Mesothelial cell of epicardium (in vitro differentiated cells): ENCODE data around the gene C11orf87. TPM values are rescaled to one million over a fixed set of nuclear protein-coding genes. Genes with fewer than 3 reads are reported as not detected.

ENCODE experiments used
- DNase-seq, 2 experiments: peaks; one replicate each; pipeline ENCODE4 v3.0.0; 2021; ENCODE audit warnings: low spot score in 2 of 2; ENCODE audit not compliant: unreplicated experiment in 2 of 2
- H3K27ac Mint-ChIP-seq: 2 replicates; pipeline ENCODE4 v1.8.0; 2021; ENCODE audit warnings: mixed read lengths
- H3K27me3 Mint-ChIP-seq: 2 replicates; pipeline ENCODE4 v1.8.0; 2021; ENCODE audit warnings: low read depth, mixed read lengths
- H3K36me3 Mint-ChIP-seq: 2 replicates; pipeline ENCODE4 v1.8.0; 2021; ENCODE audit warnings: mixed read lengths
- H3K4me1 Mint-ChIP-seq: 2 replicates; pipeline ENCODE4 v1.8.0; 2021; ENCODE audit warnings: mixed read lengths
- H3K4me3 Mint-ChIP-seq: 2 replicates; pipeline ENCODE4 v1.8.0; 2021; ENCODE audit warnings: mild to moderate bottlenecking, moderate library complexity, mixed read lengths
- H3K9me3 Mint-ChIP-seq: 2 replicates; pipeline ENCODE4 v1.8.0; 2021; ENCODE audit warnings: mixed read lengths
- CTCF ChIP-seq: fragments of 200-600 bp; sonication (generic); IDR thresholded peaks from one replicate; pipeline ENCODE4 v1.5.0; 2021; ENCODE audit warnings: antibody characterized with exemption; ENCODE audit not compliant: unreplicated experiment
- total RNA-seq: library from RNA; stranded (reverse); gene quantifications from 3 replicates; pipeline ENCODE4 v1.2.1, GENCODE V29; 2021

C11orf87 gene
- total RNA-seq, result 0.80 to 0.88 TPM (median 0.86 TPM) in 3 replicates

GRCh38 chr11:109421981-109422869 is at the start of gene C11orf87:
TSS of gene C11orf87 (plus strand) at chr11:109422190. CDS start at chr11:109423634, 1,444 bp downstream.
- peak; percentile 22 to 57 for DNase-seq
- H3K4me1 Mint-ChIP-seq, result peaks cover 13% of the 10 kb centered on the region
- H3K4me3 Mint-ChIP-seq, result peak within 1 kb of the TSS; percentile 62
- no peaks in the 10 kb centered on the region for H3K36me3 Mint-ChIP-seq
- peaks cover 85% of the 10 kb centered on the region for H3K27me3 Mint-ChIP-seq
- H3K9me3 Mint-ChIP-seq, result no peaks in the 10 kb centered on the region
- no peak within 1 kb of the TSS for H3K27ac Mint-ChIP-seq
- TF ChIP-seq CTCF, result no peak

- Mint-ChIP-seq H3K27ac (no peak overlapping the region), H3K36me3 (no peaks in the 10 kb centered on the region), H3K27me3 (peaks cover 6% of the 10 kb centered on the region), H3K9me3 (peaks cover 17% of the 10 kb centered on the region), H3K4me3 (no peak overlapping the region), H3K4me1 (peaks cover 3% of the 10 kb centered on the region)
- no peak for TF ChIP-seq CTCF
- DNase-seq, result no peak
Observed at GRCh38 chr11:109374032-109374431, 48.0 kb upstream of the C11orf87 start.

GRCh38 chr11:109374441-109374840 is 47.5 kb upstream of the C11orf87 start:
- DNase-seq, result no peak
- Mint-ChIP-seq H3K4me1 (peaks cover 3% of the 10 kb centered on the region), H3K9me3 (peaks cover 13% of the 10 kb centered on the region), H3K4me3 (no peak overlapping the region), H3K27me3 (peaks cover 6% of the 10 kb centered on the region), H3K27ac (no peak overlapping the region), H3K36me3 (no peaks in the 10 kb centered on the region)
- TF ChIP-seq CTCF, result no peak

GRCh38 chr11:109377039-109377742 is 44.8 kb upstream of the C11orf87 start:
- Mint-ChIP-seq H3K9me3 (no peaks in the 10 kb centered on the region), H3K36me3 (no peaks in the 10 kb centered on the region), H3K4me3 (no peak overlapping the region), H3K27ac (no peak overlapping the region), H3K4me1 (no peaks in the 10 kb centered on the region), H3K27me3 (peaks cover 15% of the 10 kb centered on the region)
- TF ChIP-seq CTCF, result no peak
- no peak for DNase-seq

GRCh38 chr11:109378034-109378433 is 44.0 kb upstream of the C11orf87 start:
- no peak for DNase-seq
- Mint-ChIP-seq H3K36me3 (no peaks in the 10 kb centered on the region), H3K4me1 (no peaks in the 10 kb centered on the region), H3K9me3 (no peaks in the 10 kb centered on the region), H3K27me3 (peaks cover 17% of the 10 kb centered on the region), H3K4me3 (no peak overlapping the region), H3K27ac (no peak overlapping the region)
- no peak for TF ChIP-seq CTCF
